NCI-H2227 (cell line): ENCODE measurements around the gene OR9Q1.
"Not testable (repeated sequence)": the region's sequence is repeated elsewhere in the genome, so short reads cannot be mapped to it uniquely, and the experiment has no call there.

Source experiments
- DNase-seq: peaks from one replicate; lab custom pipeline; 2025; ENCODE audit not compliant: unreplicated experiment; lab: John Stamatoyannopoulos, UW

The OR9Q1 gene

GRCh38 chr11:58133309-58134076 is 109.8 kb downstream of the OR9Q1 start:
- DNase-seq, result no peak

- DNase-seq, result no peak
These were observed 110.5 kb downstream of the OR9Q1 start for GRCh38 chr11:58134151-58134550.

GRCh38 chr11:58135171-58135570 is 111.5 kb downstream of the OR9Q1 start:
- DNase-seq, result no peak

- DNase-seq, result no peak
These were observed 119.1 kb downstream of the OR9Q1 start for GRCh38 chr11:58142761-58143160.

GRCh38 chr11:58152781-58153180 is 129.1 kb downstream of the OR9Q1 start:
- no peak for DNase-seq

GRCh38 chr11:58164389-58164788 is 140.7 kb downstream of the OR9Q1 start:
- DNase-seq, result no peak

- DNase-seq, result no peak
These were observed 141.3 kb downstream of the OR9Q1 start for GRCh38 chr11:58164990-58165389.

GRCh38 chr11:58165504-58166106 is 141.9 kb downstream of the OR9Q1 start:
- DNase-seq, result no peak

GRCh38 chr11:58177409-58178054 is 153.9 kb downstream of the OR9Q1 start:
- DNase-seq, result no peak

GRCh38 chr11:58178444-58178843 is 154.8 kb downstream of the OR9Q1 start:
- no peak for DNase-seq

GRCh38 chr11:58179648-58180047 is 156.0 kb downstream of the OR9Q1 start:
- DNase-seq, result no peak

- no peak for DNase-seq
These were observed 163.3 kb downstream of the OR9Q1 start for GRCh38 chr11:58186938-58187337.

- DNase-seq, result no peak
These were observed 165.1 kb downstream of the OR9Q1 start, which contains the start of gene OR9Q2 for GRCh38 chr11:58188770-58189169. Gene OR9Q2 (plus strand): TSS chr11:58189070. CDS start chr11:58190491, 1,421 bp downstream.

GRCh38 chr11:58192229-58192628 is 168.5 kb downstream of the OR9Q1 start:
- DNase-seq, result no peak

- DNase-seq, result no peak
These were observed 169.7 kb downstream of the OR9Q1 start for GRCh38 chr11:58193391-58193790.

- no peak for DNase-seq
These were observed 172.3 kb downstream of the OR9Q1 start for GRCh38 chr11:58195939-58196338.

- no peak for DNase-seq
These were observed 175.6 kb downstream of the OR9Q1 start for GRCh38 chr11:58199271-58199670.

GRCh38 chr11:58204042-58204441 is 180.4 kb downstream of the OR9Q1 start, which contains the start of gene OR1S2:
Gene OR1S2 (minus strand): TSS chr11:58204142. CDS start chr11:58204142, 0 bp downstream.
- DNase-seq, result no peak

- DNase-seq, result not testable (repeated sequence)
These were observed 188.7 kb downstream of the OR9Q1 start, which contains the start of gene OR1S1 for GRCh38 chr11:58212420-58212819. Gene OR1S1 (plus strand): TSS chr11:58212720.

- DNase-seq, result no peak
These were observed 192.8 kb downstream of the OR9Q1 start for GRCh38 chr11:58216476-58216875.

GRCh38 chr11:58222721-58223120 is 199.0 kb downstream of the OR9Q1 start:
- DNase-seq, result no peak
